WTC11 (cell line): ENCODE measurements around the gene SLC36A4. TPM values are rescaled to one million over a fixed set of nuclear protein-coding genes. Genes with fewer than 3 reads are reported as not detected.

Source experiments
- ATAC-seq: fragments of 200-7000 bp; cut with Tn5 transposase; 2 replicates; pipeline ENCODE4 v1.10.0; 2021; ENCODE audit warnings: mild to moderate bottlenecking, moderate library complexity
- CTCF ChIA-PET: fragments of 300-600 bp; sonication (Branson Sonifier 250); formaldehyde crosslinking; loops from one replicate; lab custom pipeline; 2021; ENCODE audit warnings: antibody characterized with exemption; lab: Charles Lee
- POLR2A ChIA-PET: fragments of 350-600 bp; sonication (Branson Sonifier 250); formaldehyde crosslinking; loops from one replicate; lab custom pipeline; 2021; ENCODE audit warnings: antibody characterized with exemption; lab: Charles Lee
- DNase-seq: peaks from one replicate; pipeline ENCODE4 v3.0.0; 2021; ENCODE audit warnings: low spot score
- H3K27ac Mint-ChIP-seq: 2 replicates; pipeline ENCODE4 v1.8.0; 2021; ENCODE audit warnings: mixed read lengths
- H3K27me3 Mint-ChIP-seq: 2 replicates; pipeline ENCODE4 v1.8.0; 2021; ENCODE audit warnings: low read depth, mild to moderate bottlenecking, moderate library complexity, mixed read lengths
- H3K36me3 Mint-ChIP-seq: 2 replicates; pipeline ENCODE4 v1.8.0; 2021; ENCODE audit warnings: mixed read lengths
- H3K4me1 Mint-ChIP-seq: 2 replicates; pipeline ENCODE4 v1.8.0; 2022; ENCODE audit warnings: mixed read lengths
- H3K4me3 Mint-ChIP-seq: 2 replicates; pipeline ENCODE4 v1.8.0; 2021; ENCODE audit warnings: mild to moderate bottlenecking, moderate library complexity, mixed read lengths
- H3K9me3 Mint-ChIP-seq: 2 replicates; pipeline ENCODE4 v1.8.0; 2021; ENCODE audit warnings: mixed read lengths
- CREB1 ChIP-seq: sonication (generic); formaldehyde crosslinking; IDR thresholded peaks from 2 replicates; pipeline ENCODE4 v1.8.0; 2023; ENCODE audit warnings: mild to moderate bottlenecking, missing genetic modification reagents
- E2F1 ChIP-seq: sonication (generic); formaldehyde crosslinking; IDR thresholded peaks from 2 replicates; pipeline ENCODE4 v1.8.0; 2022; ENCODE audit warnings: mild to moderate bottlenecking, missing genetic modification reagents
- ESRRA ChIP-seq: sonication (generic); formaldehyde crosslinking; IDR thresholded peaks from 2 replicates; pipeline ENCODE4 v1.8.1; 2022; ENCODE audit warnings: mild to moderate bottlenecking, missing genetic modification reagents, borderline replicate concordance
- HMGA2 ChIP-seq: fragments of 250-450 bp; sonication (Bioruptor Pico); IDR thresholded peaks from 2 replicates; pipeline ENCODE4 v1.4.0; 2021; ENCODE audit warnings: mild to moderate bottlenecking, moderate library complexity
- MYBL2 ChIP-seq: sonication (generic); formaldehyde crosslinking; IDR thresholded peaks from 2 replicates; pipeline ENCODE4 v1.8.1; 2023; ENCODE audit warnings: mild to moderate bottlenecking, moderate library complexity, missing genetic modification reagents
- NFE2L1 ChIP-seq: sonication (generic); formaldehyde crosslinking; IDR thresholded peaks from 2 replicates; pipeline ENCODE4 v1.8.1; 2023; ENCODE audit warnings: missing genetic modification reagents
- OVOL2 ChIP-seq: fragments of 250-450 bp; sonication (Bioruptor Pico); IDR thresholded peaks from 2 replicates; pipeline ENCODE4 v1.9.0; 2021; ENCODE audit warnings: mild to moderate bottlenecking, borderline replicate concordance
- PREB ChIP-seq: sonication (generic); formaldehyde crosslinking; IDR thresholded peaks from 2 replicates; pipeline ENCODE4 v1.8.1; 2022; ENCODE audit warnings: mild to moderate bottlenecking, missing genetic modification reagents, moderate library complexity, borderline replicate concordance
- RORB ChIP-seq: fragments of 250-450 bp; sonication (Bioruptor Pico); IDR thresholded peaks from 2 replicates; pipeline ENCODE4 v1.9.0; 2021; ENCODE audit warnings: mild to moderate bottlenecking
- TCF7 ChIP-seq: sonication (generic); formaldehyde crosslinking; IDR thresholded peaks from 2 replicates; pipeline ENCODE4 v1.8.0; 2022; ENCODE audit warnings: mild to moderate bottlenecking, low read depth, missing genetic modification reagents, moderate library complexity
- ZNF219 ChIP-seq: sonication (generic); formaldehyde crosslinking; IDR thresholded peaks from 2 replicates; pipeline ENCODE4 v1.8.0; 2023; ENCODE audit warnings: missing genetic modification reagents, mild to moderate bottlenecking, borderline replicate concordance
- ZNF232 ChIP-seq: sonication (generic); formaldehyde crosslinking; IDR thresholded peaks from 2 replicates; pipeline ENCODE4 v1.8.0; 2022; ENCODE audit warnings: mild to moderate bottlenecking, missing genetic modification reagents
- ZNF423 ChIP-seq: fragments of 250-450 bp; sonication (Bioruptor Pico); IDR thresholded peaks from 2 replicates; pipeline ENCODE4 v2.1.2; 2022; ENCODE audit warnings: mild to moderate bottlenecking, moderate library complexity
- ZNF532 ChIP-seq: fragments of 250-450 bp; sonication (Bioruptor Pico); IDR thresholded peaks from 2 replicates; pipeline ENCODE4 v1.9.0; 2021; ENCODE audit warnings: mild to moderate bottlenecking, borderline replicate concordance
- ZNF671 ChIP-seq: fragments of 250-450 bp; sonication (Bioruptor Pico); IDR thresholded peaks from 2 replicates; pipeline ENCODE4 v1.8.0; 2021; ENCODE audit warnings: mild to moderate bottlenecking
- total RNA-seq: library from RNA; stranded (reverse); gene quantifications from 3 replicates; pipeline ENCODE4 v1.2.3, GENCODE V29; 2021
- TF ChIP-seq, protein P1 (sequence below): sonication (generic); formaldehyde crosslinking; conservative IDR thresholded peaks from 2 replicates; pipeline ENCODE4 v1.8.1; 2023; ENCODE audit warnings: mild to moderate bottlenecking, low read depth, missing genetic modification reagents, moderate library complexity
- TF ChIP-seq, protein P2 (sequence below): sonication (generic); formaldehyde crosslinking; conservative IDR thresholded peaks from 2 replicates; pipeline ENCODE4 v1.8.1; 2022; ENCODE audit warnings: mild to moderate bottlenecking, missing genetic modification reagents
- TF ChIP-seq, protein P3 (sequence below): sonication (generic); formaldehyde crosslinking; IDR thresholded peaks from 2 replicates; pipeline ENCODE4 v1.8.1; 2022; ENCODE audit warnings: low read depth, mild to moderate bottlenecking, moderate library complexity, missing genetic modification reagents, borderline replicate concordance

SLC36A4 gene
- total RNA-seq, 1 experiment from 2014 or later, result 27.9 TPM

GRCh38 chr11:93225662-93226061 lies 27.9 kb upstream of the SLC36A4 start (continued):
- TF ChIP-seq, protein P1, sequence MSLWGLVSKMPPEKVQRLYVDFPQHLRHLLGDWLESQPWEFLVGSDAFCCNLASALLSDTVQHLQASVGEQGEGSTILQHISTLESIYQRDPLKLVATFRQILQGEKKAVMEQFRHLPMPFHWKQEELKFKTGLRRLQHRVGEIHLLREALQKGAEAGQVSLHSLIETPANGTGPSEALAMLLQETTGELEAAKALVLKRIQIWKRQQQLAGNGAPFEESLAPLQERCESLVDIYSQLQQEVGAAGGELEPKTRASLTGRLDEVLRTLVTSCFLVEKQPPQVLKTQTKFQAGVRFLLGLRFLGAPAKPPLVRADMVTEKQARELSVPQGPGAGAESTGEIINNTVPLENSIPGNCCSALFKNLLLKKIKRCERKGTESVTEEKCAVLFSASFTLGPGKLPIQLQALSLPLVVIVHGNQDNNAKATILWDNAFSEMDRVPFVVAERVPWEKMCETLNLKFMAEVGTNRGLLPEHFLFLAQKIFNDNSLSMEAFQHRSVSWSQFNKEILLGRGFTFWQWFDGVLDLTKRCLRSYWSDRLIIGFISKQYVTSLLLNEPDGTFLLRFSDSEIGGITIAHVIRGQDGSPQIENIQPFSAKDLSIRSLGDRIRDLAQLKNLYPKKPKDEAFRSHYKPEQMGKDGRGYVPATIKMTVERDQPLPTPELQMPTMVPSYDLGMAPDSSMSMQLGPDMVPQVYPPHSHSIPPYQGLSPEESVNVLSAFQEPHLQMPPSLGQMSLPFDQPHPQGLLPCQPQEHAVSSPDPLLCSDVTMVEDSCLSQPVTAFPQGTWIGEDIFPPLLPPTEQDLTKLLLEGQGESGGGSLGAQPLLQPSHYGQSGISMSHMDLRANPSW (CRISPR knock-in tag), result no peak
- TF ChIP-seq, protein P2, sequence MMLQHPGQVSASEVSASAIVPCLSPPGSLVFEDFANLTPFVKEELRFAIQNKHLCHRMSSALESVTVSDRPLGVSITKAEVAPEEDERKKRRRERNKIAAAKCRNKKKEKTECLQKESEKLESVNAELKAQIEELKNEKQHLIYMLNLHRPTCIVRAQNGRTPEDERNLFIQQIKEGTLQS (CRISPR knock-in tag), result no peak
- TF ChIP-seq RORB (CRISPR knock-in tag) (no peak), ZNF219 (no peak), E2F1 (no peak), MYBL2 (CRISPR knock-in tag) (no peak), ESRRA (CRISPR knock-in tag) (no peak), TCF7 (CRISPR knock-in tag) (no peak), PREB (CRISPR knock-in tag) (no peak), ZNF423 (CRISPR knock-in tag) (no peak)
- TF ChIP-seq, protein P3, sequence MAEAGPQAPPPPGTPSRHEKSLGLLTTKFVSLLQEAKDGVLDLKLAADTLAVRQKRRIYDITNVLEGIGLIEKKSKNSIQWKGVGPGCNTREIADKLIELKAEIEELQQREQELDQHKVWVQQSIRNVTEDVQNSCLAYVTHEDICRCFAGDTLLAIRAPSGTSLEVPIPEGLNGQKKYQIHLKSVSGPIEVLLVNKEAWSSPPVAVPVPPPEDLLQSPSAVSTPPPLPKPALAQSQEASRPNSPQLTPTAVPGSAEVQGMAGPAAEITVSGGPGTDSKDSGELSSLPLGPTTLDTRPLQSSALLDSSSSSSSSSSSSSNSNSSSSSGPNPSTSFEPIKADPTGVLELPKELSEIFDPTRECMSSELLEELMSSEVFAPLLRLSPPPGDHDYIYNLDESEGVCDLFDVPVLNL (CRISPR knock-in tag), result no peak

- POLR2A ChIA-PET, result no interaction called here
- Mint-ChIP-seq H3K4me1 (no peaks in the 10 kb centered on the region), H3K36me3 (no peaks in the 10 kb centered on the region), H3K9me3 (no peaks in the 10 kb centered on the region), H3K4me3 (no peak overlapping the region), H3K27ac (no peak overlapping the region), H3K27me3 (no peaks in the 10 kb centered on the region)
- ATAC-seq (no peak), DNase-seq (no peak)
- TF ChIP-seq ZNF232 (CRISPR knock-in tag) (no peak), ZNF671 (CRISPR knock-in tag) (no peak), ZNF532 (CRISPR knock-in tag) (no peak), CREB1 (no peak), HMGA2 (CRISPR knock-in tag) (no peak), NFE2L1 (CRISPR knock-in tag) (no peak), OVOL2 (CRISPR knock-in tag) (no peak)
- CTCF ChIA-PET, result interaction anchor here (1.1 kb wide), 1 partner anchor 15 kb away, joined by 3 read pairs; no protein-coding TSS in a partner anchor
These were observed 23.7 kb upstream of the SLC36A4 start for GRCh38 chr11:93221539-93221938.
